Thoracic aorta (tissue), 2 donors: ENCODE results near the gene FTO. TPM values are rescaled to one million over a fixed set of nuclear protein-coding genes. Genes with fewer than 3 reads are reported as not detected.

Source experiments
- ATAC-seq: fragments of 150-250 bp; one replicate; pipeline ENCODE4 v1.8.0; 2017; ENCODE audit warnings: low read depth; ENCODE audit not compliant: insufficient number of reproducible peaks, low FRiP score
- DNase-seq: peaks from one replicate; pipeline ENCODE4 v3.0.0-alpha.2; 2020; ENCODE audit warnings: low spot score
- H3K27ac ChIP-seq, 2 donors: fragments of 200-600 bp; sonication (generic); 1 replicate in 1 of 2; 2 replicates in 1 of 2; pipeline ENCODE4 v1.5.1; 2016; ENCODE audit warnings: mild to moderate bottlenecking in 2 of 2, moderate library complexity in 2 of 2
- H3K27me3 ChIP-seq: fragments of 200-600 bp; sonication (generic); replicated peaks from 2 replicates; pipeline ENCODE4 v1.6.0; 2016; ENCODE audit warnings: mild to moderate bottlenecking; ENCODE audit not compliant: insufficient read depth
- H3K36me3 ChIP-seq: fragments of 200-600 bp; sonication (generic); one replicate; pipeline ENCODE4 v1.5.1; 2016
- H3K4me1 ChIP-seq, 2 donors: fragments of 200-600 bp; sonication (generic); 1 replicate in 1 of 2; 2 replicates in 1 of 2; pipeline versions ENCODE4 v1.5.1 to v1.6.0; 2016; ENCODE audit warnings: low read depth in 2 of 2, mild to moderate bottlenecking in 1 of 2; ENCODE audit not compliant: control insufficient read depth in 1 of 2
- H3K4me3 ChIP-seq: fragments of 200-600 bp; sonication (generic); 2 replicates; pipeline ENCODE4 v1.5.1; 2016; ENCODE audit warnings: mild to moderate bottlenecking
- H3K9me3 ChIP-seq: fragments of 200-600 bp; sonication (generic); 2 replicates; pipeline ENCODE4 v1.5.1; 2016
- total RNA-seq, 2 donors: library from RNA; depleted of rRNA; stranded (reverse); fragments of >200 nt; gene quantifications; one replicate each; pipeline versions ENCODE4 v1.1.0 to v1.2.3, GENCODE V29; 2016
- TF ChIP-seq, protein P1 (sequence below): fragments of 200-600 bp; sonication (generic); IDR thresholded peaks from one replicate; pipeline ENCODE4 v1.5.1; 2019; ENCODE audit warnings: antibody characterized with exemption

The FTO gene
- total RNA-seq, 2 donors from 2014 or later = 99.6 to 103 TPM

DNA sequence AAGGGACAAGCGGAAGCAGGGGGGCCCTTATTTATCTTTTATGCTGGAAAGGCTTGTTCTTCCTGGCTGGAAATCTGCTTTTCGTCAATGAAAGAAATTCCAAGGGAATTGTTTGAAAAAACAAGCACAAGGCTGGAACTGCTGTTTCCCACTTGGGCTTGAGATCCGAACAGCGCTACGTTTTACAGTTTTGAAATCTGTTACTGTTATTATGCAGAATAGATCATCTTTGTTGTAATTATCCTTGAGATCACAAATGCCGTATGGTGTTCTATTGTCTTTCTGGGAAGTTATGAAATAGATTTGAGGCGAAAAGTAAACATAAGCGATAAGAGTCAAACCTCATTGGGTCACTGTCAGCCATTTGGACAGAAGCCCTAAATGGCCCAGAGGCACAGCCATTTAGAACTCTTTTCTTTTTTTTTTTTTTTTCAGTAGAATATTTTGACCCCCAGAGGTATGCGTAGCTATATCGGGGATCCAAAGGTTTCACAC is 359.4 kb downstream of the FTO start:
- H3K4me3 ChIP-seq = no peak overlapping the region
- peaks cover 0 to 6% of the 10 kb centered on the region in 2 donors for H3K4me1 ChIP-seq
- TF ChIP-seq, protein P1, sequence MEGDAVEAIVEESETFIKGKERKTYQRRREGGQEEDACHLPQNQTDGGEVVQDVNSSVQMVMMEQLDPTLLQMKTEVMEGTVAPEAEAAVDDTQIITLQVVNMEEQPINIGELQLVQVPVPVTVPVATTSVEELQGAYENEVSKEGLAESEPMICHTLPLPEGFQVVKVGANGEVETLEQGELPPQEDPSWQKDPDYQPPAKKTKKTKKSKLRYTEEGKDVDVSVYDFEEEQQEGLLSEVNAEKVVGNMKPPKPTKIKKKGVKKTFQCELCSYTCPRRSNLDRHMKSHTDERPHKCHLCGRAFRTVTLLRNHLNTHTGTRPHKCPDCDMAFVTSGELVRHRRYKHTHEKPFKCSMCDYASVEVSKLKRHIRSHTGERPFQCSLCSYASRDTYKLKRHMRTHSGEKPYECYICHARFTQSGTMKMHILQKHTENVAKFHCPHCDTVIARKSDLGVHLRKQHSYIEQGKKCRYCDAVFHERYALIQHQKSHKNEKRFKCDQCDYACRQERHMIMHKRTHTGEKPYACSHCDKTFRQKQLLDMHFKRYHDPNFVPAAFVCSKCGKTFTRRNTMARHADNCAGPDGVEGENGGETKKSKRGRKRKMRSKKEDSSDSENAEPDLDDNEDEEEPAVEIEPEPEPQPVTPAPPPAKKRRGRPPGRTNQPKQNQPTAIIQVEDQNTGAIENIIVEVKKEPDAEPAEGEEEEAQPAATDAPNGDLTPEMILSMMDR = no peak
- no peaks in the 10 kb centered on the region for H3K9me3 ChIP-seq
- H3K27me3 ChIP-seq = no peaks in the 10 kb centered on the region
- DNase-seq (no peak), ATAC-seq (no peak)
- H3K36me3 ChIP-seq = no peaks in the 10 kb centered on the region
- H3K27ac ChIP-seq = no peak overlapping the region

DNA sequence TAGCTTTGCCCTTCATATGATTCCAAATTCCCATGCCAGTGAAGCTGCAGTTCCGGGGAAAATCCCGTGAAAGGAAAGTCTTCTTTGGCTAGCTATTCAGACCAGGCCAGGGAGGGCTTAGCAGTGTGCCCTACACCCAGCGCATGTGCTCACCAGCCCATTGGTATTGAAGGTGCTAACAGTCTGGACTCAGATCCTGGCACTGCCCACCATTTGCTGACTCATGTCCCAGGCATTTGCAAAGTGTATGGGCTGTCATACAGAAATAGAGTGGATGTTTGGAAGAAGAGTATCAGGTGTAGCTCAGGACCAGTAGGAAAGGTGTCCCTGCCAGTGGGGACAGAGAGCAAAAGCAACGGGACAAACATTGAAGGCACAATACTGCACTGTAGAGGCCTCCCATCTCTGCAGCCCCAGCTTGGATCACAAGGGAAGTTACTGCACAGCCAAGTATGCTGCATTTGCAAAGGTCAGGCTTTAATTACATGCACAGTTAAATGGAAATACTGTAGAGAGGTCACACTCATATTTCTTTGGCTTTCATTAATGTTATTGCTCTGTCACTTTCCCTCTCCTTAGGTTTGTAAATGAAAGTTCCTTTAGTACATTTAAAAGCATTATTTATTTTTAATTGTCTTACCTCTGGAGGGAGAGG is 362.6 kb downstream of the FTO start:
- Histone ChIP-seq H3K4me1 (peaks cover 0 to 6% of the 10 kb centered on the region in 2 donors), H3K9me3 (no peaks in the 10 kb centered on the region), H3K27ac (no peak overlapping the region), H3K4me3 (no peak overlapping the region), H3K36me3 (no peaks in the 10 kb centered on the region), H3K27me3 (no peaks in the 10 kb centered on the region)
- ATAC-seq (no peak), DNase-seq (no peak)
- TF ChIP-seq, protein P1 = no peak

DNA sequence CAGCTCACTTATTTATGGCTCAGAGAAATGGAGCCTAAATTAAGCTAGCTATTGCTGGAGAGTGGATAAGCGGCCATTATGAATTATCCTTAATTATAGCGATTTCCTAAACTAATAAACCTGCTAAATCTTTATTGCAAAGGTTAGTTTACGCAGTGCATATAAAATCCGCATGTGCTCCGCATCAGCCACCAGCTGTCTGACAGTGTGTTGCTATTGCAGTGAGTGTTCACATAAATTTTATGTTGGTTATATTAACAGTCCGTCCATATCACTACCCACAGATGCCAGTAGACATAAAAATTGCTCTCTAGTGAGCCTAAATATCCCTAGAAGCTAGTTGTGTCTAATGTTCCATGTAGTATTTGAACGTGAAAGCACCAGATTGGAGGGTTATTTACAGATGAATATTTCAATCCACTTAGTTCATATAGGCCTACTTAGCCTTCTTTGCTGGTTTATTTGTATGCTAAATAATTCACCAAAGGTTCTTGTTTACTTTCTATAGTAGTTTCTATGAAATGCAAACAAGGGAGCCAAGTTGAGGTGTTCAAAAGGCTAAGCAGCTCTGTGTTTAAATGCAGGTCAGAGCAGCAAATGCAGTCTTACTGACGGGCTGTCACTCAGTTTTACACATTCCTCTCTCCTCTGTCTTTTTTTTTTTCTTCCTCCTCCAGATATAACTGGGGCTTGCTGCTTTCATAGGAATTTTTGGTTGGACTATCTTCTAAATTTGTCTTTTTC is 363.5 kb downstream of the FTO start:
- H3K4me3 ChIP-seq = no peak overlapping the region
- H3K4me1 ChIP-seq = peaks cover 0 to 6% of the 10 kb centered on the region in 2 donors
- H3K36me3 ChIP-seq = no peaks in the 10 kb centered on the region
- ATAC-seq (no peak), DNase-seq (no peak)
- H3K27ac ChIP-seq = no peak overlapping the region
- no peaks in the 10 kb centered on the region for H3K27me3 ChIP-seq
- H3K9me3 ChIP-seq = no peaks in the 10 kb centered on the region
- TF ChIP-seq, protein P1 = no peak

DNA sequence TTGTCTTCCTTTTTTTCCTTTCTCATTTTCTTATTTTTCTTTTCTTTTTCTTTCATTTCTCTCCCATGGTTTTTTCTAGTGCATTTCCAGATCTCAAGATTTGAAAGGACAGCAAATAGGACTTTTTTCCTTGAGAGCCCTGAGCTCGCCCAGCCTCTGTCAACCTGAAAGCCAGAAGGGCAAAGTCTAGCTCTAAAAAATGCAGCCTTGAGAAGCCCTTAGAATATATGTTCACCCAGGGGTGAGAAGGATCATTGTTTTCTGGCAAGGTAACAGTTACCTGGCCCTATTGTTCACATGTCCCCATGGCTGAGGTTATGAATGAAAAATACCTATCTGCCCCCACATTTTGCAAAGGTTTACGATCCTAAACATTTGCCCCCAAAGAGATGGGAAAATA is 364.3 kb downstream of the FTO start:
- TF ChIP-seq, protein P1 = no peak
- no peak for DNase-seq
- no peak for ATAC-seq
- Histone ChIP-seq H3K36me3 (no peaks in the 10 kb centered on the region), H3K27ac (no peak overlapping the region), H3K27me3 (no peaks in the 10 kb centered on the region), H3K9me3 (no peaks in the 10 kb centered on the region), H3K4me1 (peaks cover 0 to 6% of the 10 kb centered on the region in 2 donors), H3K4me3 (no peak overlapping the region)

DNA sequence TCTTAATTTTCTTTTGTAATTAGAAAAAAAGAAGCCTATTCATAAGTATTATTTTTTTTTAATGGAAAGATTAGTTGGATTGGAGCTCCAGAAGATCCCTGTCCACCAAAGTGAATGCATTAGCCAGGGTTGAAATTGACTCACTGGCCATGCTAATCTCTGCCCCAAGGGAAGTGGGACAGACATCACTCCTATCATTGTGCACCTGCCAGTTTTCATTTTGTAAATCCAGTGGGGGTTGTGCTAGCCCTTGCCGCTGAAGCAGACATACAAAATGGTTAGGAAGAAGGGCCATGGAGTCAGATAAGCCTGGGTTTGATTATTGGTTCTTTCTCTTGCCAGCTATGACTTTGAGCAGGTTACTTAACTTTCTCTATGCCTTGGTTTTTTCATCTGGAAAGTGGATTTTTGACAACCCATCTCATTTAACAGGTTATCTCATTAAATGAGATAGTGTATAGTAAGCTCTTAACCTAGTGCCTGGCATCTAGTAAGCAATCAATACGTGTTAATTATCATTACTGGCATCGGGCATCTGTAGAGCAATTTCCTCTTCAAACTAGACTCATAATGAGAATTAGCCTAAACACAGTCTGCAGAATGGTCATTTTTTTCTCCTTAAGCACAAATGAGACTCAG is 365.8 kb downstream of the FTO start:
- ATAC-seq (no peak), DNase-seq (no peak)
- TF ChIP-seq, protein P1 = no peak
- Histone ChIP-seq H3K27me3 (no peaks in the 10 kb centered on the region), H3K27ac (no peak overlapping the region), H3K4me1 (peaks cover 0 to 6% of the 10 kb centered on the region in 2 donors), H3K9me3 (no peaks in the 10 kb centered on the region), H3K36me3 (no peaks in the 10 kb centered on the region), H3K4me3 (no peak overlapping the region)
